GM12874 (cell line): ENCODE data around the gene SEC23A.

ENCODE experiments used
- CTCF ChIP-seq: IDR thresholded peaks from 2 replicates; pipeline ENCODE4 v1.5.1; 2011; ENCODE audit warnings: low read depth, mild to moderate bottlenecking, control low read depth, low read length, moderate library complexity; ENCODE audit not compliant: insufficient read depth

The SEC23A gene

DNA sequence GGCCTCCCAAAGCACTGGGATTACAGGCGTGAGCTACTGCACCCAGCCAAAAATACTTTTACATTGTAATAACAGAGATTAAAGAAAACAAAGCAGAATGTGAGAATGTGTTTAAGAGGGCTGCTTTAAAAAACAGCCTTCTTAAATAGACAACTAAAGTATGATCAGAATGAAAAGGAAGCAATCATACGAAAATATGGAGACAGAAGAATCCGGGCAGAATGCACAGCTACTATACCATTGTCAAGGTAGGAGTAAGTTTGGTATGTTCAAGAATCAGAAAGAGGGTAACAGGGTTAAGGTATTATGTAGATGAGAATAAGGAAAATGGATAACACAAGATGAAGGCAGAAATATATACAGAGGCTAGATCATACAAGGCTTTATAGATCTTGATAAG, 8.5 kb downstream of the SEC23A start:
- no peak for TF ChIP-seq CTCF

- TF ChIP-seq CTCF = no peak
Observed at GRCh38 chr14:39091716-39092115, 11.3 kb downstream of the SEC23A start.

- TF ChIP-seq CTCF = no peak
Observed at GRCh38 chr14:39090548-39091111, 12.4 kb downstream of the SEC23A start.

DNA sequence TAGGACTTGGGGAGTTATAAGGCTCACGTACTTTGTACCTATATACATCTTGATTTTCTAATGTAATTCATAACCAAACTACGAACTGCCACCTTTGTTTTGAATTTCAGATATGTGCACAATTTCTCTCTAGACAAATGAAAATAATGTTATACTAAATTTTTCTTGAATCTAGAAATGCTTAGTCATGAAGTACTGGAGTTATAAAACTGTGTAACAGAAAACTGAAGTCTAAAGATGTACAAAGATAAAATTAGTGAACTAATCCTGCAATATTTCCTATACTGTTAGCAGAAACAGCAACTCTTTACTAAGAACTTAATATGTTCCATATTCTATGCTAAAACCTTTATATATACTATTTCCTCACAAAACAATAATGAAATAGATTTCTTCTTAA, 15.5 kb downstream of the SEC23A start:
- TF ChIP-seq CTCF = no peak

- no peak for TF ChIP-seq CTCF
Observed at GRCh38 chr14:39085933-39086332, 17.1 kb downstream of the SEC23A start.

- no peak for TF ChIP-seq CTCF
Observed at GRCh38 chr14:39083127-39083526, 19.9 kb downstream of the SEC23A start.

DNA sequence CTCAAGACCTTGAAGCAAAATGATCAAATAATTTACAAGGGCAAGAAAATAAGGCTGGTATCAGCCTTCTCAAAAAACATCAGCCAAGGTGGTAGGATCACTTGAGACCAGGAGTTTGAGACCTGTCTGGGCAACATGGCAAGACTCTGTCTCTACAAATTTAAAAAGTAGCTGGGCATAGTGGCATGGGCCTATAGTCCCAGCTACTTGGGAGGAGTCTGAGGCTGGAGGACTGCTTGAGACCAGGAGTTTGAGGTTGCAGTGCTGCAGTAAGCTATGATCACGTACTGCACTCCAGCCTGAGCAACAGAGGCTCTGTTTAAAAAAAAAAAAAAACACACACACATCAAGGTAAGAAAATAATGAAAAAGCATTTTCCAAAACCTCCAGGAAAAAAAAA, 22.1 kb downstream of the SEC23A start:
- TF ChIP-seq CTCF = no peak
